HT-29 (cell line): ENCODE results near the gene USH1G. TPM values are rescaled to one million over a fixed set of nuclear protein-coding genes. Genes with fewer than 3 reads are reported as not detected.
A peak's percentile ranks its signal among the peaks of the same experiment; 100 is the strongest.

Source experiments
- DNase-seq: peaks from one replicate; pipeline ENCODE4 v3.0.0-alpha.2; 2015; ENCODE audit warnings: low spot score
- total RNA-seq: library from RNA; depleted of rRNA; stranded (reverse); fragments of >200 nt; shearing (Covaris generic); gene quantifications from 2 replicates; pipeline ENCODE4 v1.2.3, GENCODE V29; 2014

USH1G gene
- total RNA-seq, 1 experiment from 2014 or later, result not detected

GRCh38 chr17:74903671-74904070 is 19.4 kb downstream of the USH1G start:
- DNase-seq, result no peak

DNA sequence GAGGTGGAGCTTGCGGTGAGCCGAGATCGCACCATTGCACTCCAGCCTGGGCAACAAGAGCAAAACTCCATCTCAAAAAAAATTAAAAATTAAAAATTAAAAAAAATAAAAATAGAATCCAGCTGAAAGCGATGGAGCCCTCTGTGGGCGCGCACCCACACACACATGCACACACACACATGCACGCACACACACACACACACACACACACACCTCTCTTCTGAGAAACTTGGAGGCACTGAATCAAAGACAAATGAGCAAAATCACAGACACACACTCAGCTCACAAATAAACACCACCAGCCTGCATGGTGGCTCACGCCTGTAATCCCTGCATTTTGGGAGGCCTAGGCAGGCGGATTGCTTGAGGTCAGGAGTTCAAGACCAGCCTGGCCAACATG is 20.0 kb downstream of the USH1G start:
- DNase-seq, result no peak

- DNase-seq, result no peak
Measured at GRCh38 chr17:74901353-74902135, 21.5 kb downstream of the USH1G start.

DNA sequence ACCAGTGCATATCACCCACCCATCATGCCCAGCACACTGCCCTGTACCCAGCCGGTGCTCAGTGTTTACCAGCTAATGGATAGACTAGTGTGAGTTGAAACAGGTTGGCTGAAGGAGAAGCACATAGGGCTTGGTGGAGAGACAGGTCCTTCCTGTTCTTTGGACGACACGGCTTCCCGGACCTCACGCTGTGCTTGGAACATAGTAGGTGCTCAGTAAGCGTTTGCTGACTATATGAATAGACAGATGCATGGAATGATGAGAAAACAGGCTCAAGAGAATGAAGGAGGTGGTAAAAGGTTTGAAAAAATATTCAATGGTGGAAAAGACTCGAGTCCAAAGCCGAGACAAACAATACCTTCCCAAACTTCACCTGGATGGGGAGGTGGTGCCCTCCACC is 22.8 kb downstream of the USH1G start:
- DNase-seq, result no peak

DNA sequence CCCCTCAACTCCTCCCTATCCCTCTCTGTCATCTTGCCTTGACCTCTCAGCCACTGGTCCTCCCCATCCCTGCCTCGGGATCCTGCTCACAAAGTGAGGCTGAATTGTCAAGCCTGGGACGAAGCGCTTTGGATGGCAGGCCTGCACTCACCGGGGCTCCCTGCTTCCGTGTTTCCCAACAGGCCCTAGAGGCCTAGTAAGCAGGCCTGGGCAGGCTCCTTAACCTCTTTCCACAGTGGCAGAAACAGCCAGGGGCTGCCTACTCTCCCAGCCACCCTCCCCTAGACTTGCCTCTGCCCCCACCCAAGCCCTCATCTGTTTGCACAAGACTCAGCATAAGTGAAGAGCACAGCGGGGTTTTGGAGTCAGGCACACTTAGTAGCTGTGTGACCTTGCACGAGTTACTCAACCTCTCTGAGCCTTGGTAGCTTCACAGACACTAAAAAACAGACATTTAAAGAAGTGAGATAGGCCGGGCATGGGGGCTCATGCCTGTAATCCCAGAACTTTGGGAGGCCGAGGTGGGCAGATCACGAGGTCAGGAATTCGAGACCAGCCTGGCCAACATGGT is 24.6 kb downstream of the USH1G start:
- DNase-seq, result no peak

DNA sequence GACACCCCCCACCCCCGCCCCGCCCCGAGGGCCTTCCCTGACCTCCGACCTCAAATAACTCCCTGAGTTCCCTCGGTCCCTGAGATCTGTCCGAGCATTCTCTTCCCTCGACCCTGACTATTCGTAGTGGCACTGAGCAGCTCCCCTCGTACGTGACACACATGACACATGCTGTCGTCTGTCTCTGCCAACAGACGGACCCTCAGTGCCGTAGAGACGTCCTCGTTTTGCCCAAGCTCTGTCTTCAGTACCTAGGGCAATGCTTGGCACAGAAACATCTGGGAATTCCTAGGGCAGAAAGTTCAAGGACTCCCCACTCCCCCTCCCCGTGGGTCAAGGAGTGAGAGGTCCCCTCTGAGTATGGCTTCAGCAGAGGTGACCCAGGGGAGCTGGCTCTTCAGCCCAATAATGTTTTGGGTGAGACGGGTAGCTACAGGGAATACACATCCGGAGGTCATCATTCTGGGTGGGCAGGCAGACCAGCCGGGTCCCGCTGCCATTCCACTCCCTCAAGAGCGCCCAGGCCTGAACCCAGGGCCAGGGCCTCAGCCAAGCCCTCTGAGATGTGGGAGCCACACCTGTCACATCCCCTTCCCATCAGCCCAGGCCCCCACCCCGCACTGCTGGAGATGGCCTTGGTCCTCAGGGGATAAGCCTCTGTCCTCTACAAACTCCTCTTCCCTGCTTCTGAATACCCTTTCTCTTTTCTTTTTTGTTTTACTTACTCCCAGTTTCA is 29.0 kb downstream of the USH1G start:
- DNase-seq, result no peak

DNA sequence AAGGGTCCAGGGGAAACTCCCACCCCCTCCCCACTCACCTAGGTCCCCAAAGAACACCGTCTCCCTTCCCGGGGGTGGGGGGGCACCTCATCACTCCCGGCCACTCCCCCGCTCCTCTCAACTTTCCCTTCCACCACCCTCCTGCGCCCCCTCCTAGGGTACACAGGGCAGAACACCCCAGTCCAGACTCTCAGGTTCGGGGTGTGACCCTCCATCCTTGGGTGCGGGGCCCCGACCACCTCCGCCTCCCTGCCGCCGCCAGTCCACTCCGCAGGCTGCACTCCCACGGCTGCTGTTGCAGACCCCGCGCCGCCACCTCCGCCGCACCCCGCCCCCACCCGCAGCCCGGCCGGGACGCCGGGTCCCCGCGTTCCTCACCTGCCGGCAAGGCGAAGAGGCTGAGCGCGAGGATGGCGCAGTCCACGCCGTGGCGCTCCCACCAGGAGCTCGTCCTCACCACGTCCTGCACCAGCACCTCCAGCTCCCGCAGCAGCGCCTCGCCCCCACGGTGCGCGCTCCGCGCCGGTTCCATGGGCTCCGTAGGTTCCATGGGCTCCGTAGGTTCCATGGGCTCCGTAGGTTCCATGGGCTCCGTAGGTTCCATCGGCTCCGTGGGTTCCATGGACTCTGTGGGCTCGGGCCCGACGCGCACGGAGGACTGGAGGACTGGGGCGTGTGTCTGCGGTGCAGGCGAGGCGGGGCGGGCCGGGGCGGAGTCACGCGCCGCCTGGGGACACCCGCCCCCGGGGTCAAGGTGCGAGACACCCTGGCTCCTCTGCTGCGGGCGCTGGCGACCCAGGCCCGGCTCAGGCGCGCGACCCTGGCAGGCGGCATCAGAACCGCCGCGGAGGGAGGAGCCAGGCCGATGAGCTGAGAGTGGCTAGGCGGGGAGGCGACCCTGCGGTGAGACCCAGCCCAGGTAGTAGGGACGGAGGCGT is 29.8 kb downstream of the USH1G start, which contains the start of gene FADS6:
FADS6 (minus strand) TSS at position 660 of the 938 bp plus-strand sequence; CDS start at position 622, 38 bp downstream.
- no peak for DNase-seq

- DNase-seq, result no peak
Measured at GRCh38 chr17:74892013-74892841, 30.8 kb downstream of the USH1G start.

- no peak for DNase-seq
Measured at GRCh38 chr17:74890554-74890953, 32.5 kb downstream of the USH1G start.

DNA sequence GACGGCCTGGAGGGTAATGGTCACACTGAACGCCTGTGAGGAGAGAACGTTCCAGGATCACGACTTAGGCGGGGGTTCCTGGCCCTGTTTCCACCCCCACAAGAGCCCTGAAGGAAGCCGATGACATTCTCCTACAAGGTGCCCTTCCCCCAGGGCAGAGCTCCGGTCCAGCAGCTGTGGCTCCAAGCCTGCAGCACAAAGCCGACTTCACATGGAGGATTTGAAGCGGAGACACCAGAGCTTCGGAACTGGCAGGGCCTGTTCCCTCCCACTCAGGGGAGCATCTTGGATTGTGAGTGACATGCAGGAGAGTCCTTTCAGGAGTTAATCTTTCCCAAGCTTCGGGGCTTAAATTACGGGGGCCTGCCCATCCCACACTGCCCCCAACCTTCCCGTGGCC is 34.6 kb downstream of the USH1G start:
- DNase-seq, result no peak

DNA sequence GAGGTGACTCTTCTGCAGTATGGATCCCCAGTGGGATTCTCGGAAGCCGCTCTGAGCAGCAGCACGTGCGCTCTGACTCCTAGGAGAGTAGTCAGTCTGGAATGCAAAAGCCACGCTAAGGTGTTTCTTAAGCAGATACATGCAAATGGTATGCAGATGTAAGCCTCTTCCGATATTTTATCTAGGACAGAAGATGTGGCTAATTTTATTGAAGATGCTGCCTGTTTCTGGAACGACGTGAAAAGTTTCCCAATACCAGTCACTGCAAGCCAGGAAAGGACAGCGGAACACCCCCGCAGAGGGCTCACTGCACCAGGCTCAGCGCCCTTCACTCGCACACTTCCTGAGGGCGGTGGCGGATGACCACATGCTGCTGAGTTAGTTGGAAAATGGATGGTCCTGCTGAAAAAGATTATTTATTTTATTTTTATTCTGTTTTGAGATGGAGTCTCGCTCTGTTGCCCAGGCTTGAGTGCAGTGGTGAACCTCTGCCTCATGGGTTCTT is 39.8 kb downstream of the USH1G start:
- no peak for DNase-seq

DNA sequence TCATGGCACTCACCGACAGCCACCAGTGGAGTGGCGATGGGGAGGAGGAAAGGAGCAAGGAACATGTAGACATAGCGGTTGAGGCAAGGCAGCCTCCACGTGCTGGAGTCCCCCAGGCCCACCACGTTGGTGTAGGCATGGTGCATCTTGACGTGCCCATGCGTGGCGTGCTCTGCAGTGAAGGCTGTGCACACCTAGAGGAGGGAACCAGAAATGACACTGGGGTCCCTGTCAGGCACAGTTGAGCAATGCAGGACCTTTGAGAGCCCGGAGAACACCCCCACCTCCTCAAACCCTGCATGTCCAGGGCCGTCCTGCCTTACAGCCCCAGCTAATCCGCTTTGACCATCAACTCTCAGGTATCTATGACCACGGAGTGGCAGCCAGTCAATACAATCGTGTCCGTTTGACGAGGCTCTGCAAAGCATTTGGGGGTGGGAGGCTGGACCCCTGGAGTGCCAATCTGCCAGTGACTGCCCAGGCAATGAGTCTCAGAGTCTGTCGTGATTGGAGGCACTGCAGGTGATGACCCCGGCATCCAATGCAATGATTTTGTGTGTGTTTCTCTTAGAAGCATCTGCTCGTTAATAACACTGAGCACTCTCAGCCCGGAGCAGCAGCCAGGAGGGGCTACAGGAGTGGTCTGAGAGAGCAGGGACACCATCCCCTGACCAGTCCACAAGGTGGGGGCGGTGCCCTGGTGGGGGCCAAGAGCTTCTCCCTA is 40.4 kb downstream of the USH1G start:
- no peak for DNase-seq

DNA sequence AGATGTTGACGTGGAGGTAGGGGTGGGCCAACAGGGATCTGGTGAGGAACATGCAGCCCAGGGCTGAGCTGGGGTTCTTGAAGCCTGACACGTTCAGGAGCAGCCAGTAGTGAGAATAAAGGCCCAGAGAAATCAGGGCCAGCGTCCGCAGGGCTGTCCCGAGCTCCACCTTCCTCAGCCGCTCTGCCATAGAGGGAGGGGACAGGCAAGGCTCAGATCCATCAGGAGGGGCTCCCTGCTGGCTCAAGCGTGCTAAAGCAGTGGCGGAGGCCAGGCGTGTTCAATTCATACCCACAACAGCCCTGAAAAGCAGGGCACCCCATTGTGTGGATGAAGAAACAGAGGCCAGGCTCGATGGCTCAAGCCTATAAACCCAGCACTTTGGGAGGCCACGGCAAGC is 42.0 kb downstream of the USH1G start:
- no peak for DNase-seq

- DNase-seq, result no peak
Measured at GRCh38 chr17:74879308-74879707, 43.7 kb downstream of the USH1G start.

GRCh38 chr17:74878658-74879057 is 44.4 kb downstream of the USH1G start:
- DNase-seq, result no peak

DNA sequence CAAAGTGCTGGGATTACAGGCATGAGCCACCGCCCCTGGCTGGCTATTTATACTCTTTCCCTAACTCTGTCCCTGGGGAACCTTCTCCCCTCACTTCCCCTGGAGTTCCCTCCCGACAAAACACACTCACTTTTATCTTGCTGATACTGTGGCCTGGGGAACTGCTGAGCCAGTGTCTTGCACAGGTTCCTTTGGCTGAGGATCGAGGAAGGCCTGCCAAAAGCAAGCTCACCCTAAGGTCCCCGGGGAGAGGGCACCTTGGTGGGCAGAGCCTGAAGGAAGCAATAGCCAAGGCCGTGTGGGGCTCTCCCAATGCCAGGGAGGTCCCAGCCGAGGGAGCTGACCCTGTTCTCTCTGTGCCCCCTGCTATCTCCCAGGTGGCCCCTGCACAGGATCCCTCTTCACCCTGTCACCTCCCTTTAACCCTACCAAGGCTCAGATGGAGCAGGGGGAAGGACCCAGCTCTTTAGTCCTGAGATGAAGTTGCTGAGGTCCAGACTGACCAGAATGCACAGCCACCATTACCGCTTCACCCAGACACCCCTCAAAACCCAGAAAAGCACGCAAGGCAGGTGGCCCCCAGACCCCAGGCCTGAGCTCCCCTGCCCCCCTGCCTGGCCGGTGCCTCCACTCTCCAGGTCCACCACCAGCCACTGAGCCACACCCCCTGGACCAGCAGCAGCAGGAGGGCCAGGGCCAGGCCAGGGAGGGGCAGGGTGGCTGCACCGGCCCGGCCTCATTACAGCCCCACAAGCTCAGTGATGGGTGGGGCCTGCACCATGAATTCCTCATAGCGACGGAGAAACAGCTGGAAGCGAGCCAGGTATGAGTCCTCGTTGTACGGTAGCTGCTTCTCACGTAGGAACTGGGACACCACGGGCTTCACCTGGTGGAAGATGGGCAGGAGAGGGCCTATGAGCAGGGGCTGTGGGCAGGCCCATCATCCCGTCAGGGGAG is 45.2 kb downstream of the USH1G start:
- DNase-seq, result peak; percentile 84

DNA sequence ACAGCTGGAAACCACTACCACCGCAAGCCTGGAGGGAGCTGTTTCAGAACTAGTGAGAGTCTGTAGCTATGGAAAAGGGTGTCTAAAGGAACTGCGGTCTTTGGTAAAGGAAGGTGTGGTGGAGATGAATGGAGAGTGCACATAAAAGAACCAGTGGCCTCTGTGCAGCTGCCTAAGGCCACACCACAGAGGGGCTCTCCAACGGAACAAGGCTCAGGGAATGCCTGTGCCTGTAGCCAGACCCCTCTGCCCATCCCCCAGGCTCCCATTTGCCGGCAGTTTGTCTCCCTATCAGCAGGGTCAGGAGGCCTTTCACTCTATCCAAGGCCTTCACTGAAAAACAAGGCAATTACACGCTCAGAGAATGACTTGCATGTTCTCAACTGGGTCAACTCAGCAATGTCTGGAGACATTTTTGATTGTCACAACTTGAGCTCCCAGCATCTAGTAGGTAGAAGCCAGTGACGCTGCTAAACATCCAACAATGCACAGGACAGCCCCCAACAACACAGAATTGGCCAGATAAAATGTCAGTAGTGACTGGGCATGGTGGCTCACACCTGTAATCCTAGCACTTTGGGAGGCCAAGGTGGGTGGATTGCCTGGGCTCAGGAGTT is 47.0 kb downstream of the USH1G start:
- DNase-seq, result no peak
